HK-2 (cell line): Measurements from ENCODE around the gene EQTN.
"Not testable (repeated sequence)": the region's sequence is repeated elsewhere in the genome, so short reads cannot be mapped to it uniquely, and the experiment has no call there.

Experiments used
- DNase-seq: peaks from one replicate; pipeline ENCODE4 v3.0.0-alpha.2; 2018; ENCODE audit not compliant: unreplicated experiment

EQTN gene

GRCh38 chr9:27293996-27294395 lies 3.0 kb downstream of the EQTN start:
- no peak for DNase-seq

GRCh38 chr9:27292659-27293405 lies 4.1 kb downstream of the EQTN start:
- no peak for DNase-seq

GRCh38 chr9:27291292-27291691 lies 5.7 kb downstream of the EQTN start:
- no peak for DNase-seq

GRCh38 chr9:27282269-27282668 lies 14.7 kb downstream of the EQTN start:
- no peak for DNase-seq

GRCh38 chr9:27280860-27281259 lies 16.1 kb downstream of the EQTN start:
- no peak for DNase-seq

GRCh38 chr9:27280249-27280648 lies 16.7 kb downstream of the EQTN start:
- DNase-seq = no peak

GRCh38 chr9:27279611-27280010 lies 17.3 kb downstream of the EQTN start:
- no peak for DNase-seq

- DNase-seq = no peak
Observed at GRCh38 chr9:27278374-27278773, 18.6 kb downstream of the EQTN start.

- no peak for DNase-seq
Observed at GRCh38 chr9:27276193-27277030, 20.5 kb downstream of the EQTN start.

- no peak for DNase-seq
Observed at GRCh38 chr9:27273186-27273585, 23.8 kb downstream of the EQTN start.

GRCh38 chr9:27272103-27272502 lies 24.8 kb downstream of the EQTN start:
- DNase-seq = no peak

- DNase-seq = no peak
Observed at GRCh38 chr9:27261517-27262211, 35.3 kb downstream of the EQTN start.

- DNase-seq = no peak
Observed at GRCh38 chr9:27260789-27261516, 36.0 kb downstream of the EQTN start.

GRCh38 chr9:27258662-27259061 lies 38.3 kb downstream of the EQTN start:
- no peak for DNase-seq

- DNase-seq = no peak
Observed at GRCh38 chr9:27248702-27249101, 48.2 kb downstream of the EQTN start.

- DNase-seq = peak; percentile 8
Observed at GRCh38 chr9:27247756-27248155, 49.2 kb downstream of the EQTN start.

- not testable (repeated sequence) for DNase-seq
Observed at GRCh38 chr9:27239648-27240047, 57.3 kb downstream of the EQTN start.
